ENCODE data around the gene MEF2C. TPM values are rescaled to one million over a fixed set of nuclear protein-coding genes. Genes with fewer than 3 reads are reported as not detected.

MEF2C gene
- total and polyA plus RNA-seq, 3 experiments from 2014 or later: 0.31 to 0.85 TPM; not detected in 1

GRCh38 chr5:88698290-88698689, 184.7 kb downstream of the MEF2C start:
- ChIA-PET POLR2A (no interaction called here), CTCF (interaction anchor here (1.8 to 2.2 kb wide), 2 partner anchors 14 to 917 kb away, joined by 4 to 6 read pairs; no protein-coding TSS in a partner anchor)
- H3K27me3 Mint-ChIP-seq: peaks cover 43 to 86% of the 10 kb centered on the region in 2 donors
- no peaks in the 10 kb centered on the region for H3K36me3 Mint-ChIP-seq
- H3K4me3 Mint-ChIP-seq: no peak overlapping the region
- H3K4me1 Mint-ChIP-seq: no peaks in the 10 kb centered on the region
- no peaks in the 10 kb centered on the region for H3K36me3 ChIP-seq (ENCODE audit: insufficient read depth, low read length)
- DNase-seq: no peak
- H3K9me3 ChIP-seq (ENCODE audit: low read length): no peaks in the 10 kb centered on the region
- no peaks in the 10 kb centered on the region for H3K4me1 ChIP-seq (ENCODE audit: insufficient read depth, low read length)
- peaks cover 17% of the 10 kb centered on the region for H3K27me3 ChIP-seq (ENCODE audit: insufficient read depth, low read length, poor library complexity, severe bottlenecking)
- no peak overlapping the region for H3K27ac ChIP-seq (ENCODE audit: low read depth, low read length)
- H3K9me3 Mint-ChIP-seq: peaks cover 0 to 2% (median 0%) of the 10 kb centered on the region in 5 donors
- no peak overlapping the region for H3K27ac Mint-ChIP-seq
- H3K4me3 ChIP-seq (ENCODE audit: low read length): no peak overlapping the region

DNA sequence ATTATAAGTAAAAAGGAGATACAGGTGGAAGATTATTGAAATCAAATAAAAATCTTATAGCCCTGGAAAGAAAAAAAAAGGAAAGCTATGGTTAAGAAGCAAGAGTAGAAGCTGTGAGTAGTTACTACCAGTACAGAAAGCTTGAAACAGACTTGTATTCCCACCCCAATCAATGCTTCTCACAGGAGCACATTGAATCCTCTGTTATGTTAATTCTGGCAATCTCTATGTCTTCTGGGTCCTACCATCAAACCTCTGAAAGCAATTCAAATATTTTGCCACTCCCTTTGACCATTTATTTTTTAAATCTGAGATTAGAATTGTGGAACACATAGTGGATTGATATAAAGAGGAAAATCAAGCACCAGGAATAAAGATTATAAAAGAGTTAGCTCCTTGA, 186.5 kb downstream of the MEF2C start:
- peaks cover 0 to 2% (median 0%) of the 10 kb centered on the region in 5 donors for H3K9me3 Mint-ChIP-seq
- H3K27ac Mint-ChIP-seq: no peak overlapping the region
- Histone ChIP-seq H3K4me3 (ENCODE audit: low read length) (no peak overlapping the region), H3K27ac (ENCODE audit: low read depth, low read length) (no peak overlapping the region), H3K36me3 (ENCODE audit: insufficient read depth, low read length) (no peaks in the 10 kb centered on the region), H3K9me3 (ENCODE audit: low read length) (no peaks in the 10 kb centered on the region), H3K27me3 (ENCODE audit: insufficient read depth, low read length, poor library complexity, severe bottlenecking) (peaks cover 35% of the 10 kb centered on the region), H3K4me1 (ENCODE audit: insufficient read depth, low read length) (peaks cover 5% of the 10 kb centered on the region)
- H3K4me3 Mint-ChIP-seq: no peak overlapping the region
- H3K4me1 Mint-ChIP-seq: peaks cover under 1 to 8% (median 3%) of the 10 kb centered on the region in 3 donors
- H3K27me3 Mint-ChIP-seq: peaks cover 57 to 90% of the 10 kb centered on the region in 2 donors
- ChIA-PET POLR2A (no interaction called here), CTCF (interaction anchor here (1.1 to 1.2 kb wide), 5 partner anchors 13 to 916 kb away, joined by 3 to 5 read pairs (median 3); no protein-coding TSS in a partner anchor)
- H3K36me3 Mint-ChIP-seq: no peaks in the 10 kb centered on the region
- no peak for DNase-seq

DNA sequence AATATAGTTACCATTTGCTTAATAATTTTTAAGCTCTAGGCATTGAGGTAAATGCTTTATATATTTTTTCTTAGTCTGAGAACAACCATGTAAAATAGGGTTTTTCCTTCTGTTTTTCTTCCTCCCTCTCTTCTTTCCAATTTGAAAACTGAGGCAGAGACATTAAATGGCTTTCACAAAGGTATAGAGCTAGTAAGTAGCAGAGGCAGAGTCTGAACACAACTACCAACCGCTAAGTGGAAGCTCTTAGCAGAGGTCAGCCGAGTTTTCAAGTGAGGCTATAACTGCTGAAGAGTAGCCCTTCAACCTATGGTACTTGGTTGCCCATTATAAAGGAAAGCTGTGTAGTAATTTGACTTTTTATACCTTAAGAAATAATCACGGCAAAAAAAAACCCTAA, 187.1 kb downstream of the MEF2C start:
- Mint-ChIP-seq H3K27ac (no peak overlapping the region), H3K36me3 (no peaks in the 10 kb centered on the region), H3K27me3 (peaks cover 57 to 90% of the 10 kb centered on the region in 2 donors), H3K9me3 (peaks cover 0 to 2% (median 0%) of the 10 kb centered on the region in 5 donors), H3K4me1 (peaks cover 6 to 14% (median 6%) of the 10 kb centered on the region in 3 donors), H3K4me3 (no peak overlapping the region)
- H3K36me3 ChIP-seq (ENCODE audit: insufficient read depth, low read length): no peaks in the 10 kb centered on the region
- ChIA-PET POLR2A (no interaction called here), CTCF (interaction anchor here (1.2 kb wide), 4 partner anchors 13 to 915 kb away, joined by 3 to 5 read pairs (median 3); no protein-coding TSS in a partner anchor)
- peaks cover 11% of the 10 kb centered on the region for H3K4me1 ChIP-seq (ENCODE audit: insufficient read depth, low read length)
- no peak for DNase-seq
- H3K27me3 ChIP-seq (ENCODE audit: insufficient read depth, low read length, poor library complexity, severe bottlenecking): peaks cover 40% of the 10 kb centered on the region
- H3K9me3 ChIP-seq (ENCODE audit: low read length): no peaks in the 10 kb centered on the region
- H3K4me3 ChIP-seq (ENCODE audit: low read length): no peak overlapping the region
- no peak overlapping the region for H3K27ac ChIP-seq (ENCODE audit: low read depth, low read length)

DNA sequence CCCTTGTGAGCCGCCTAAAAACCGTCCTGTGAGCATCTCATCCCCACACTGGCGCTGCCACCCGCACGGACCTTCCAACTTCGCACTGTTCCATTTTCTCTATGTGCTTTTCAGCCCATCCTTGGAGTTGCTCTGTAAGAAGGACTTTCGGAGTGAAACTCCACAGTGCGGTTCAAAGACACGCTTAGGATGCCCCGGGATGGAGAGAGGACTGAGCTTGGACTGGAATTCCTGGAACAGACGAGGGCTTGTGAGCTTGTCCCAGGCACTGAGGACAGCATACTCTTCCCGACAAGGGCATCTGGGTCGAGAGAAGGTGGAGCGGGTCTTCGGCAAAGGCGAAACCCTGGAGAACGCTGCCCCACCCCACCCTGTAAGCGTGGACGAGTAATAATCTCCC, 187.8 kb downstream of the MEF2C start:
- H3K4me3 Mint-ChIP-seq: no peak overlapping the region
- H3K27ac ChIP-seq (ENCODE audit: low read depth, low read length): no peak overlapping the region
- peaks cover 16% of the 10 kb centered on the region for H3K4me1 ChIP-seq (ENCODE audit: insufficient read depth, low read length)
- no peak for DNase-seq
- H3K27me3 Mint-ChIP-seq: peaks cover 64 to 93% of the 10 kb centered on the region in 2 donors
- no peak overlapping the region for H3K27ac Mint-ChIP-seq
- ChIA-PET POLR2A (no interaction called here), CTCF (interaction anchor here (1.2 kb wide), 5 partner anchors 12 to 915 kb away, joined by 3 to 5 read pairs (median 3); no protein-coding TSS in a partner anchor)
- peaks cover 47% of the 10 kb centered on the region for H3K27me3 ChIP-seq (ENCODE audit: insufficient read depth, low read length, poor library complexity, severe bottlenecking)
- peaks cover 0 to 3% (median 0%) of the 10 kb centered on the region in 5 donors for H3K9me3 Mint-ChIP-seq
- no peaks in the 10 kb centered on the region for H3K9me3 ChIP-seq (ENCODE audit: low read length)
- H3K36me3 Mint-ChIP-seq: no peaks in the 10 kb centered on the region
- no peak overlapping the region for H3K4me3 ChIP-seq (ENCODE audit: low read length)
- H3K36me3 ChIP-seq (ENCODE audit: insufficient read depth, low read length): no peaks in the 10 kb centered on the region
- H3K4me1 Mint-ChIP-seq: peaks cover 13 to 21% (median 13%) of the 10 kb centered on the region in 3 donors

- Histone ChIP-seq H3K9me3 (ENCODE audit: low read length) (no peaks in the 10 kb centered on the region), H3K36me3 (ENCODE audit: insufficient read depth, low read length) (no peaks in the 10 kb centered on the region), H3K27me3 (ENCODE audit: insufficient read depth, low read length, poor library complexity, severe bottlenecking) (peaks cover 58% of the 10 kb centered on the region), H3K4me3 (ENCODE audit: low read length) (no peak overlapping the region), H3K4me1 (ENCODE audit: insufficient read depth, low read length) (peaks cover 16% of the 10 kb centered on the region), H3K27ac (ENCODE audit: low read depth, low read length) (no peak overlapping the region)
- Mint-ChIP-seq H3K4me1 (peaks cover 13 to 24% (median 17%) of the 10 kb centered on the region in 3 donors), H3K27me3 (peaks cover 67 to 90% of the 10 kb centered on the region in 2 donors), H3K36me3 (no peaks in the 10 kb centered on the region), H3K4me3 (no peak overlapping the region), H3K27ac (peak overlapping the region in 1 of 8 donors; percentile 47), H3K9me3 (peaks cover 0 to 3% (median 0%) of the 10 kb centered on the region in 5 donors)
- ChIA-PET CTCF (interaction anchor here (1.2 kb wide), 1 partner anchor 32 kb away, joined by 3 read pairs; no protein-coding TSS in a partner anchor), POLR2A (no interaction called here)
- no peak for DNase-seq
Measured at GRCh38 chr5:88694023-88694679, 188.8 kb downstream of the MEF2C start.

- Histone ChIP-seq H3K27me3 (ENCODE audit: insufficient read depth, low read length, poor library complexity, severe bottlenecking) (peaks cover 66% of the 10 kb centered on the region), H3K27ac (ENCODE audit: low read depth, low read length) (no peak overlapping the region), H3K4me1 (ENCODE audit: insufficient read depth, low read length) (peaks cover 16% of the 10 kb centered on the region), H3K4me3 (ENCODE audit: low read length) (no peak overlapping the region), H3K9me3 (ENCODE audit: low read length) (no peaks in the 10 kb centered on the region), H3K36me3 (ENCODE audit: insufficient read depth, low read length) (no peaks in the 10 kb centered on the region)
- peaks cover 0 to 5% (median 0%) of the 10 kb centered on the region in 5 donors for H3K9me3 Mint-ChIP-seq
- H3K4me1 Mint-ChIP-seq: peaks cover 13 to 24% (median 17%) of the 10 kb centered on the region in 3 donors
- peaks cover 74 to 90% of the 10 kb centered on the region in 2 donors for H3K27me3 Mint-ChIP-seq
- H3K4me3 Mint-ChIP-seq: no peak overlapping the region
- ChIA-PET POLR2A (no interaction called here), CTCF (interaction anchor here (3.5 kb wide), 1 partner anchor 12 kb away, joined by 32 read pairs; no protein-coding TSS in a partner anchor)
- H3K36me3 Mint-ChIP-seq: no peaks in the 10 kb centered on the region
- H3K27ac Mint-ChIP-seq: peak overlapping the region in 1 of 8 donors; percentile 69
- DNase-seq: no peak
Measured at GRCh38 chr5:88693071-88693932, 189.7 kb downstream of the MEF2C start.

DNA sequence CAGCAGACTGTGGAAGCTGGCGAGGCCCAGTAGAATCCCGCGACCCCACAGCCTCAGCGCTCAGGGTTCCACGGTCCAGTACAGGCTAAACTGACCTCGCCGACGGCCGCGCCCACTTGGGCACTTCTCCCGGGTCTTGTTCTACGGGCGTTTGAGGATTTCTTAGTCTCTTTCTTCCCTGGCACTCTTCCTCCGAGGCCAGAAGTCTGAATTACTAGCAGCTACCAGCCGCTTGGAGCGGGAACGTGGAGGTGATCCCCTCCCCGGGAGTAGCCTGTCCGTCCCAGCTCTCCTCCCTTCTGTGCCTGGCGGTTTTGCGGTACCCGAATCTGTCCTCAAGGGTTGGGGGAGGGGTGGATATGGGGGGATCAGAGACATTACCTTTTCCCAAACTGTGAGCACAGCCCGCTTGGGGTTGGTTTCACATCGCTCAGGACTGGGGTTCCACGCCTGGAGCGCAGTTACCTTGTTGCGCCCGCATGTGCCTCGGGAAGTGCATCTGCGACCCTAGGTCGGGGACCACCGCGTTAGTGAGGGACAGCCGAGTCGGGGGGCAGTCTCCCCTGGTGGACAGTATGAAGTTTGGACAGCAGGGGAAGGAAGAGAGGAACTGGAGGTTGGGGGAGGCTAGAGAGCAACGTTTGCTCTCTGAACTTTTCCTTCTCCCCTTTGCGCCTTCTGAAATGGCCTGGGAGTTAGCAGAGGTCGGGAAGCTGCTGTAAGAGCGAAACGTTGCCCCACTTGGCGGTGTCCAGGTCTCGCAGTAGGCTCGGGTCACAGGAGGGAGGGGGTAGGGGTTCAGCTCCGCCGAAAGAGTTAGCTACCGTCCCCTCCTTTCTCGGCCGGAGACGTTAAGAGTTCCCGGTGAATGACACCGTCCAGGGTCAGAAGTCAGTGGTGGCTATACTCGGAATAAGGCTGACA, 190.8 kb downstream of the MEF2C start:
- no peak for DNase-seq
- Histone ChIP-seq H3K4me3 (ENCODE audit: low read length) (no peak overlapping the region), H3K4me1 (ENCODE audit: insufficient read depth, low read length) (peaks cover 16% of the 10 kb centered on the region), H3K27me3 (ENCODE audit: insufficient read depth, low read length, poor library complexity, severe bottlenecking) (peaks cover 77% of the 10 kb centered on the region), H3K9me3 (ENCODE audit: low read length) (no peaks in the 10 kb centered on the region), H3K27ac (ENCODE audit: low read depth, low read length) (no peak overlapping the region), H3K36me3 (ENCODE audit: insufficient read depth, low read length) (no peaks in the 10 kb centered on the region)
- H3K27ac Mint-ChIP-seq: peak overlapping the region in 2 of 8 donors; percentile 69 to 71
- POLR2A ChIA-PET: no interaction called here
- peaks cover 80 to 92% of the 10 kb centered on the region in 2 donors for H3K27me3 Mint-ChIP-seq
- H3K4me1 Mint-ChIP-seq: peaks cover 13 to 24% (median 17%) of the 10 kb centered on the region in 3 donors
- H3K4me3 Mint-ChIP-seq: peak overlapping the region in 1 of 7 donors; percentile 35
- H3K36me3 Mint-ChIP-seq: no peaks in the 10 kb centered on the region
- H3K9me3 Mint-ChIP-seq: peaks cover 0 to 5% (median 0%) of the 10 kb centered on the region in 5 donors
- CTCF ChIA-PET: interaction anchor here (1.1 to 3.5 kb wide), 7 partner anchors 10 to 918 kb away, joined by 4 to 72 read pairs (median 7); no protein-coding TSS in a partner anchor
